HTERT RPE-1 (cell line): ENCODE measurements around the gene TAF1C.

Experiments used
- in situ Hi-C: fragments of 300-500 bp; cut with MboI; formaldehyde crosslinking; loops from 4 replicates; pipeline ENCODE4 v1.14.3; 2020; ENCODE audit warnings: low sequenced_read_pairs

Gene TAF1C

DNA sequence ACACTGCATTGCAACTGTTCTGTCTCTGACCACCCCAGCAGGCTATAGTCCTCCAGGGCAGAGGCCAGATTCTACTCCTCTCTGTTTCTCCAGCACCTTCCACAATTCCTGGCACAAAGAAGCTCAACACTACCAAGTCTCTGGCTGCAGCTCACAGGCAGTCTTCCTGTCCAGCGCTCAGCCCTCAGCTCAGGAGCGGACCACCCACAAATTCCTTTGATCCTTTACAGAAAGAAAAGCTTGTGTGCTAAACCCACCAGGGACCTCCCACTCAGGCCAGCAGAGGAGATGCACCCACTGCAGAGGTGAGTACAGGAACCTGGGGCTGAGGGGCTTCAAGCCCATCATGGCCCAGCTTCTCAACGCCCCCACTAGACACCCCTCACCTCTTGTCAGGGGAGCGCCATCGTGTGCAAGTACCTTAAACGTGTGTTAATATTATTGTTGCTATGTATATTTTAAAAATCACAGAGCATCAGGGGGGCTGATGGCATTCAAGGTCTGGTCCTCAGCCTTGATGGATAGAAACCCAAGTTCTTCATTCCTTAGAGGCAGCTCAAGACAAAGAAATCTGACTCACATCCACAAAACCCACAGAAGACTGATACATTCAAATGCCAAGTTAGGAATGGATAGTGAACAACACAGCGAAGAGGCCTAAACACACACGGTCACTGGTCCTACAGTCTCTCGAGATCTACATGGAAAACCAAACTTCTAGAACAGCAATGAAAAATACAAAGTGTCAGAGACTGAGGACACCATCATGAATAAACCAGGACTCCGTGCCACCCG, 50.3 kb downstream of the TAF1C start:
- in situ Hi-C loops = no loop called here

DNA sequence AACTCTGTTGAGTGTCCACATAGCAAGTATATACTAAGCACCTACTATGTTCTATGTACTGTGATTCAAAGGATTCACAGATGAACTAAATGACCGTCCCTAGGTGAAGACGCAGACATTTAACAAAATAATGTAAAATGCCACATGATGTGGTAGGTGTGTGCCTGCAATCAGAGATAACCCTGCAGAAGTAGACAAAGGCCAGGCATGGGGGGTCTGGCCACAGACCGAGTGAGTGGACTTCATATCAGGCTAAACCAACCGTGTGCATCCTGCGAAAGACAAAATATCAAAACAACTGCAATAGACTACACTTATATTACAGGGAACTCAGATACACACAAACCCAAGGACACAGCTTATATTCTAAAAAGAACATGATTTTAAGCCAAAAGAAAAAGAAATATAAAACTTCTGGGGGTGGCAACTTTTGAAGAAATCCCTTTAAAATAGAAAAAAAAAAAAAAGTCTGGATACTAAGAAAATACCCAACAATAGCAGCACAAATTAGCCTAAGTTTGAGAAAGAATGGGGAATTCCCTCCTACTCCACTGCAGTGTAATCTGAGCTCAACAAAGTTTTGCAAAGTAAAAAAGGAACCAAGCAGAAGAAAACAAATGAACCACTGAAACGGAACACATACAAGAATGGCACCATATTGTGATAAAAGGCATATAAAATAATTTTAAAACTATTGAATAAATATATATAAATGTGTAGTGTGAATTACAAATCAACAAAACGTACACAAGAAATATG, 54.2 kb downstream of the TAF1C start:
- in situ Hi-C loops = no loop called here

- in situ Hi-C loops = no loop called here
Observed at GRCh38 chr16:84131117-84131516, 55.7 kb downstream of the TAF1C start.
